Lung (tissue), 12 donors: ENCODE data around the gene MUCL3. TPM values are rescaled to one million over a fixed set of nuclear protein-coding genes. Genes with fewer than 3 reads are reported as not detected.

Source experiments
- ATAC-seq: fragments of 200-7000 bp; cut with Tn5 transposase; one replicate; pipeline ENCODE4 v1.9.1; 2020; ENCODE audit warnings: moderate number of reproducible peaks; ENCODE audit not compliant: insufficient read depth, low FRiP score
- DNase-seq, 3 donors: peaks; one replicate each; pipeline ENCODE4 v3.0.0-alpha.2; 2013 to 2017
- H3K27ac ChIP-seq, 2 donors: one replicate each; pipeline ENCODE4 v1.5.1; 2013; ENCODE audit warnings: mild to moderate bottlenecking in 2 of 2, moderate library complexity in 2 of 2, control low read depth in 1 of 2, inconsistent platforms in 1 of 2, low read depth in 1 of 2, low read length in 1 of 2
- H3K27me3 ChIP-seq, 3 donors: one replicate each; pipeline ENCODE4 v1.5.1; 2013; ENCODE audit warnings: low read length in 2 of 3; ENCODE audit not compliant: control insufficient read depth in 3 of 3, insufficient read depth in 3 of 3
- H3K36me3 ChIP-seq, 4 donors: one replicate each; pipeline ENCODE4 v1.5.1; 2013; ENCODE audit warnings: low read length in 4 of 4, mild to moderate bottlenecking in 1 of 4, moderate library complexity in 1 of 4; ENCODE audit not compliant: control insufficient read depth in 4 of 4, insufficient read depth in 4 of 4
- H3K4me1 ChIP-seq, 5 donors: one replicate each; pipeline ENCODE4 v1.5.1; 2013; ENCODE audit warnings: low read length in 5 of 5, mild to moderate bottlenecking in 2 of 5, moderate library complexity in 1 of 5; ENCODE audit not compliant: control insufficient read depth in 5 of 5, insufficient read depth in 5 of 5
- H3K4me3 ChIP-seq: one replicate; pipeline ENCODE4 v1.5.1; 2013; ENCODE audit warnings: mild to moderate bottlenecking, control low read depth, moderate library complexity
- H3K9ac ChIP-seq, 2 donors: one replicate each; pipeline ENCODE4 v1.5.1; 2013; ENCODE audit warnings: low read length in 2 of 2, control low read depth in 1 of 2; ENCODE audit not compliant: insufficient read depth in 1 of 2
- H3K9me3 ChIP-seq, 4 donors: one replicate each; pipeline ENCODE4 v1.5.1; 2013; ENCODE audit warnings: low read length in 3 of 4, mild to moderate bottlenecking in 1 of 4, moderate library complexity in 1 of 4; ENCODE audit not compliant: control insufficient read depth in 4 of 4, insufficient read depth in 3 of 4
- WGBS, 2 donors: extraction: QIAGEN DNeasy Blood & Tissue Kit; methylation state at CpG; one replicate each; pipeline ENCODE4 v1.1.7; 2013; 5-methylcytosine and 5-hydroxymethylcytosine counted together
- polyA plus RNA-seq, 2 donors: library from polyadenylated mRNA; stranded (reverse); fragments of 200-250 nt; gene quantifications; one replicate each; pipeline ENCODE4 v1.2.1, GENCODE V29; 2013
- total RNA-seq, 2 donors: library from RNA; depleted of rRNA in 1 of 2; stranded (reverse); fragments of >200 nt in 1 of 2; gene quantifications; one replicate each; pipeline ENCODE4 v1.2.1, GENCODE V29; 2014 to 2021
- TF ChIP-seq, protein P1 (sequence below): IDR thresholded peaks from 2 replicates; pipeline ENCODE4 v1.5.1; 2012; ENCODE audit warnings: mild to moderate bottlenecking; ENCODE audit errors: control extremely low read depth, extremely low read depth
- donor health status: control.
- donor health status: control.
- donor health status: Bipolar disorder and iron deficiency.
- donor health status: healthy.
- donor health status: DM: yes; HTN: yes; CAD: no.

MUCL3 gene
- total and polyA plus RNA-seq, 4 donors: 0.47 to 6.4 (median 2.0) TPM

DNA sequence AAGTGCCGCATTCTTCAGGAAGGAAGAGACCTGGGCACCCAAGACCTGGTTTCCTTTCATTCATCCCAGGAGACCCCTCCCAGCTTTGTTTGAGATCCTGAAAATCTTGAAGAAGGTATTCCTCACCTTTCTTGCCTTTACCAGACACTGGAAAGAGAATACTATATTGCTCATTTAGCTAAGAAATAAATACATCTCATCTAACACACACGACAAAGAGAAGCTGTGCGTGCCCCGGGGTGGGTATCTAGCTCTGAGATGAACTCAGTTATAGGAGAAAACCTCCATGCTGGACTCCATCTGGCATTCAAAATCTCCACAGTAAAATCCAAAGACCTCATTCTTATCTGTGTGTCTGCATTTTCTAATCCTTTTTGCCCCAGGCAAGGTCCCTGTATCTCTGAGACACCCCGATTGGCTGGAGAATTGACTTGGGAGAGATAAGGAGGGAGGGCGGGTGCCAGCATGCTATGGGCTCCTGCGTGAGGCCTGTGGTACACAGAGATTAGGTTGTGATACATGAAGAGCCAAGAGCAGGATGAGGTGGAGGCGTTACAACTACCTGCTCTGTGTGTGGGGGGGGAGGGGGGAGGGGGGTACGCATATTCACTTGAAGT, 47.5 kb downstream of the MUCL3 start:
- Histone ChIP-seq H3K9me3 (no peaks in the 10 kb centered on the region), H3K27me3 (no peaks in the 10 kb centered on the region), H3K27ac (no peak overlapping the region), H3K36me3 (no peaks in the 10 kb centered on the region), H3K9ac (no peak overlapping the region), H3K4me1 (peaks cover 0 to 2% (median 0%) of the 10 kb centered on the region in 5 donors), H3K4me3 (no peak overlapping the region)
- DNase-seq: no peak
- 91 to 94% methylated on average over 9 of the region's 9 CpGs for WGBS, 2 donors
- TF ChIP-seq, protein P1, sequence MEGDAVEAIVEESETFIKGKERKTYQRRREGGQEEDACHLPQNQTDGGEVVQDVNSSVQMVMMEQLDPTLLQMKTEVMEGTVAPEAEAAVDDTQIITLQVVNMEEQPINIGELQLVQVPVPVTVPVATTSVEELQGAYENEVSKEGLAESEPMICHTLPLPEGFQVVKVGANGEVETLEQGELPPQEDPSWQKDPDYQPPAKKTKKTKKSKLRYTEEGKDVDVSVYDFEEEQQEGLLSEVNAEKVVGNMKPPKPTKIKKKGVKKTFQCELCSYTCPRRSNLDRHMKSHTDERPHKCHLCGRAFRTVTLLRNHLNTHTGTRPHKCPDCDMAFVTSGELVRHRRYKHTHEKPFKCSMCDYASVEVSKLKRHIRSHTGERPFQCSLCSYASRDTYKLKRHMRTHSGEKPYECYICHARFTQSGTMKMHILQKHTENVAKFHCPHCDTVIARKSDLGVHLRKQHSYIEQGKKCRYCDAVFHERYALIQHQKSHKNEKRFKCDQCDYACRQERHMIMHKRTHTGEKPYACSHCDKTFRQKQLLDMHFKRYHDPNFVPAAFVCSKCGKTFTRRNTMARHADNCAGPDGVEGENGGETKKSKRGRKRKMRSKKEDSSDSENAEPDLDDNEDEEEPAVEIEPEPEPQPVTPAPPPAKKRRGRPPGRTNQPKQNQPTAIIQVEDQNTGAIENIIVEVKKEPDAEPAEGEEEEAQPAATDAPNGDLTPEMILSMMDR: no peak
- no peak for ATAC-seq

DNA sequence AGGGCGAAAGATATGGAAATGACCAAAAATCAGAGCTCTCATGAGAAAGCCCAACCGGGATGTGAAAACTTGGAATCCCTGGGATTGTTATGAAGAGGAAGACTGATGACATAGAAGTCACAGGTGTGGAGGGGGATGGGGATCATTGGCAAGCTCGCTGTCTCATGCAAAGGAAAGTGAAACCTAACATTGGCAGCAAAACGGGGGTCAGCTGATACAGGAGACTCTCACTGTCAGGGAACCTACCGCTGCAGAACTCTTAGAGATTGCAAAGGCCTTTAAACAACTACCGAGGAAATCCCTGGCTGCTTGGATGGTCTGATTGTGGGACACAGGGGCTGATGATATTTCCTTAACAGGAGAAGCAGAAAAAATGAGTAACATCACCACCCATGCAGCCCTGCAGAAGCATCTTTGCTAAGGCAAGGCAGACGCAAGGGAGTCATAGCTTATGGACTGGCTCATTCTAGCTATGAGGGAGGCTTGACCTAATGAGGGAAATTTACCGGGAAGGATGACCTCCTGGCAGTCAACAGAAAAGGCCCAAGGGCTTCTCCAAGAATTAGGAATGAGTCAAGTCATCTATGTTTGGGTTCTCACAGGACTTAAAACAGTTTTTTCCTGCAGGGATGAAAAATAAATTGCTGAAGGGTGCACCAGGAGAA, 49.8 kb downstream of the MUCL3 start:
- no peak overlapping the region for H3K4me3 ChIP-seq
- H3K27ac ChIP-seq: no peak overlapping the region
- H3K27me3 ChIP-seq: no peaks in the 10 kb centered on the region
- no peak overlapping the region for H3K9ac ChIP-seq
- no peaks in the 10 kb centered on the region for H3K9me3 ChIP-seq
- ATAC-seq (no peak), DNase-seq (no peak)
- H3K36me3 ChIP-seq: no peaks in the 10 kb centered on the region
- H3K4me1 ChIP-seq: peaks cover 0 to 2% (median 0%) of the 10 kb centered on the region in 5 donors
- WGBS, 2 donors: 67 to 68% methylated on average over 8 of the region's 8 CpGs
- TF ChIP-seq, protein P1: no peak

DNA sequence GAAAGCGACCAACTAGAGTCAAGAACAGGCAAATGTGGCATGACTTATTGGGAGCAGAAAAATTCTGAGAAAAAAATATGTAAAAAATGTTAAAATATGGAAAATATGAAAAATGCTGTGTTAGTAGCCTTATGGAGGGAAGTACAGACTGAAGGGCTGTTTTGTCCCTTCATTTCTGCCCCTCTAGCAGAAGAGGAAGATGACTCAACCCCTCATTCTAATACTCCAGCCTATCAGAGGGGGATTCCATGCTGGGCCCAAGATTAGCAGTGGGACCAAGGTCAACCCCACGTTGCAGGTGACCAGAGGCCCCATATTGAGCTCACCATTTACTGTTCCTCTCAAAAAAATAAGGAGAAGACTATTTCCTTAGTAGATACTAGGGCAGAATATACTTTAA, 51.1 kb downstream of the MUCL3 start:
- no peak overlapping the region for H3K9ac ChIP-seq
- no peak for DNase-seq
- H3K27ac ChIP-seq: no peak overlapping the region
- TF ChIP-seq, protein P1: no peak
- no peaks in the 10 kb centered on the region for H3K36me3 ChIP-seq
- no peak overlapping the region for H3K4me3 ChIP-seq
- H3K4me1 ChIP-seq: peaks cover 0 to 2% (median 0%) of the 10 kb centered on the region in 5 donors
- no peaks in the 10 kb centered on the region for H3K9me3 ChIP-seq
- ATAC-seq: no peak
- no peaks in the 10 kb centered on the region for H3K27me3 ChIP-seq
- WGBS, 2 donors: 84 to 85% methylated on average over 2 of the region's 2 CpGs
